Endothelial cell of umbilical vein (primary cell): ENCODE measurements around the gene MMP26.

ENCODE experiments used
- EZH2 ChIP-seq: IDR thresholded peaks from 2 replicates; pipeline ENCODE4 v1.6.1; 2012; ENCODE audit warnings: borderline replicate concordance, low read depth, mild to moderate bottlenecking, moderate library complexity, low read length, inconsistent platforms; ENCODE audit not compliant: severe bottlenecking
- GATA2 ChIP-seq: IDR thresholded peaks from 2 replicates; pipeline ENCODE4 v1.7.0; 2011; ENCODE audit warnings: low read depth, mild to moderate bottlenecking, moderate library complexity, mixed read lengths, low read length; ENCODE audit not compliant: insufficient read length, insufficient read depth
- MYC ChIP-seq: IDR thresholded peaks from one replicate; pipeline ENCODE4 v1.6.1; 2011; ENCODE audit warnings: mild to moderate bottlenecking, low read depth, low read length
- POLR2A ChIP-seq: IDR thresholded peaks from 2 replicates; pipeline ENCODE4 v1.6.1; 2012; ENCODE audit warnings: low read depth, mild to moderate bottlenecking, control low read depth, low read length
- TF ChIP-seq, protein P1 (sequence below), 2 donors: IDR thresholded peaks; 1 replicate in 1 of 2; 2 replicates in 1 of 2; pipeline ENCODE4 v1.5.1; 2011; ENCODE audit warnings: low read length in 2 of 2, mild to moderate bottlenecking in 2 of 2, moderate library complexity in 2 of 2, control low read depth in 1 of 2, inconsistent platforms in 1 of 2, low read depth in 1 of 2; ENCODE audit not compliant: insufficient read depth in 1 of 2; ENCODE audit errors: extremely low read depth in 1 of 2

- TF ChIP-seq, protein P1, sequence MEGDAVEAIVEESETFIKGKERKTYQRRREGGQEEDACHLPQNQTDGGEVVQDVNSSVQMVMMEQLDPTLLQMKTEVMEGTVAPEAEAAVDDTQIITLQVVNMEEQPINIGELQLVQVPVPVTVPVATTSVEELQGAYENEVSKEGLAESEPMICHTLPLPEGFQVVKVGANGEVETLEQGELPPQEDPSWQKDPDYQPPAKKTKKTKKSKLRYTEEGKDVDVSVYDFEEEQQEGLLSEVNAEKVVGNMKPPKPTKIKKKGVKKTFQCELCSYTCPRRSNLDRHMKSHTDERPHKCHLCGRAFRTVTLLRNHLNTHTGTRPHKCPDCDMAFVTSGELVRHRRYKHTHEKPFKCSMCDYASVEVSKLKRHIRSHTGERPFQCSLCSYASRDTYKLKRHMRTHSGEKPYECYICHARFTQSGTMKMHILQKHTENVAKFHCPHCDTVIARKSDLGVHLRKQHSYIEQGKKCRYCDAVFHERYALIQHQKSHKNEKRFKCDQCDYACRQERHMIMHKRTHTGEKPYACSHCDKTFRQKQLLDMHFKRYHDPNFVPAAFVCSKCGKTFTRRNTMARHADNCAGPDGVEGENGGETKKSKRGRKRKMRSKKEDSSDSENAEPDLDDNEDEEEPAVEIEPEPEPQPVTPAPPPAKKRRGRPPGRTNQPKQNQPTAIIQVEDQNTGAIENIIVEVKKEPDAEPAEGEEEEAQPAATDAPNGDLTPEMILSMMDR (IDR thresholded peaks at IDR 0.05; ENCODE audit: extremely low read depth in 1 of 2, insufficient read depth in 1 of 2, low read depth in 1 of 2, low read length in 2 of 2), result no peak
- TF ChIP-seq EZH2 (no peak), POLR2A (no peak), MYC (no peak), GATA2 (no peak)
Measured at GRCh38 chr11:4682623-4683419, 21.8 kb upstream of the MMP26 start.
